Spinal cord (tissue), 10 donors: Measurements from ENCODE around the gene BPIFB3. TPM values are rescaled to one million over a fixed set of nuclear protein-coding genes. Genes with fewer than 3 reads are reported as not detected.
A peak's percentile ranks its signal among the peaks of the same experiment; 100 is the strongest.

Experiments
- DNase-seq, 6 donors: peaks; one replicate each; pipeline versions ENCODE4 v3.0.0 to v3.0.0-alpha.2; 2013 to 2015; ENCODE audit warnings: low spot score in 6 of 6, low read depth in 4 of 6
- H3K27ac ChIP-seq: one replicate; pipeline ENCODE4 v1.5.1; 2013; ENCODE audit warnings: low read depth, low read length, control low read depth
- H3K27me3 ChIP-seq: one replicate; pipeline ENCODE4 v1.6.1; 2013; ENCODE audit warnings: low read length; ENCODE audit not compliant: control insufficient read depth, insufficient read depth
- H3K36me3 ChIP-seq: one replicate; pipeline ENCODE4 v1.6.1; 2013; ENCODE audit warnings: low read length; ENCODE audit not compliant: control insufficient read depth, insufficient read depth
- H3K4me1 ChIP-seq: one replicate; pipeline ENCODE4 v1.6.1; 2013; ENCODE audit warnings: low read length; ENCODE audit not compliant: control insufficient read depth, insufficient read depth
- H3K4me3 ChIP-seq: one replicate; pipeline ENCODE4 v1.5.1; 2013; ENCODE audit warnings: low read depth, low read length, control low read depth
- H3K9me3 ChIP-seq: one replicate; pipeline ENCODE4 v1.6.1; 2013; ENCODE audit warnings: low read length; ENCODE audit not compliant: control insufficient read depth, insufficient read depth
- WGBS: methylation state at CpG from one replicate; pipeline ENCODE4 v1.1.5; 2013; ENCODE audit warnings: missing lambda C conversion rate; ENCODE audit not compliant: insufficient coverage; 5-methylcytosine and 5-hydroxymethylcytosine counted together
- polyA plus RNA-seq, 2 donors: library from polyadenylated mRNA; unstranded; fragments of 120-200 nt; gene quantifications; one replicate each; pipeline ENCODE4 v1.2.1, GENCODE V29; 2013; ENCODE audit not compliant: insufficient read length in 2 of 2
- total RNA-seq, 2 donors: library from RNA; depleted of rRNA in 1 of 2; stranded (reverse); fragments of 120-200 nt in 1 of 2; fragments of >200 nt in 1 of 2; gene quantifications; one replicate each; pipeline versions ENCODE4 v1.2.3 to v1.2.4, GENCODE V29; 2013 to 2014
- donor health status: healthy.

BPIFB3 gene
- total and polyA plus RNA-seq, 4 donors = 0.17 TPM; not detected in 3

- Histone ChIP-seq H3K27me3 (no peaks in the 10 kb centered on the region), H3K36me3 (no peaks in the 10 kb centered on the region), H3K4me1 (peaks cover 3% of the 10 kb centered on the region), H3K27ac (no peak overlapping the region), H3K4me3 (no peak overlapping the region), H3K9me3 (no peaks in the 10 kb centered on the region)
- WGBS = 57% methylated on average over 4 of the region's 6 CpGs
- peak in 1 of 6 donors; percentile 36 for DNase-seq
These were observed 28.8 kb downstream of the BPIFB3 start for GRCh38 chr20:33082546-33082945.

GRCh38 chr20:33083544-33084340 lies 30.0 kb downstream of the BPIFB3 start:
- Histone ChIP-seq H3K4me3 (no peak overlapping the region), H3K27me3 (no peaks in the 10 kb centered on the region), H3K9me3 (no peaks in the 10 kb centered on the region), H3K4me1 (peaks cover 3% of the 10 kb centered on the region), H3K36me3 (no peaks in the 10 kb centered on the region), H3K27ac (no peak overlapping the region)
- WGBS = 95% methylated on average over 13 of the region's 20 CpGs
- DNase-seq = no peak

GRCh38 chr20:33084722-33085121 lies 31.0 kb downstream of the BPIFB3 start:
- Histone ChIP-seq H3K4me1 (peaks cover 3% of the 10 kb centered on the region), H3K4me3 (no peak overlapping the region), H3K9me3 (no peaks in the 10 kb centered on the region), H3K27me3 (no peaks in the 10 kb centered on the region), H3K27ac (no peak overlapping the region), H3K36me3 (no peaks in the 10 kb centered on the region)
- 89% methylated on average over 13 of the region's 15 CpGs for WGBS
- DNase-seq = no peak

DNA sequence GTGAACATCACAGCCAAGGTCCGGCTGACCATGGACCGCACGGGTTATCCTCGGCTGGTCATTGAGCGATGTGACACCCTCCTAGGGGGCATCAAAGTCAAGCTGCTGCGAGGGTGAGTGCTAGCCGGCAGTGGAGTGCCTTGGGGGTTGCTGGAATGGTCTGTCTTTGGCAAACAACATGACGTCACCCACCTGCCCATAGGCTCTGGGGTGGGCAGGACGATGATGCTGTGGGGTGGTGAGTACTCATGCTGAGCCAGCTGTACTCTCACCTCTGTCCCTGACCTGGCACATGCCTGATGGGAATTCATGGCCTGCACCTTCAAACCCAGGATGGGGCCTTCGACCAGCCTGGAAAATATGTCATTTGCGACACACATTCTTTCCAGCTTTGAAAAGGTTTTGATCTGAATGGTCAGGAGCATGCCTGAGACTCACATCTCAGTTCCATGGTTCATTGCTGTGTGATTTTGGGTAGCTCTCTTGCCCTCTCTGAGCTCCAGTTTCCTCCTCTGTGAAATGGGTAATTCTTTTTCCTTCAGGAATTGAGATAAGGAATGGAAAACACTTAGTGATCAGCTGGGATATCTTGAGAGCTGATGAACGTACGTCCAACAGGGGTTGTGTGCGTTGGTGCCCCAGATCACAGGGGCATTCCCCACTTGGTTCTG lies 32.5 kb downstream of the BPIFB3 start:
- no peak overlapping the region for H3K27ac ChIP-seq
- DNase-seq = no peak
- no peaks in the 10 kb centered on the region for H3K9me3 ChIP-seq
- H3K4me1 ChIP-seq = peaks cover 3% of the 10 kb centered on the region
- WGBS = 88% methylated on average over 11 of the region's 14 CpGs
- H3K36me3 ChIP-seq = no peaks in the 10 kb centered on the region
- H3K27me3 ChIP-seq = no peaks in the 10 kb centered on the region
- no peak overlapping the region for H3K4me3 ChIP-seq

GRCh38 chr20:33091147-33091546 lies 37.4 kb downstream of the BPIFB3 start:
- H3K27me3 ChIP-seq = no peaks in the 10 kb centered on the region
- H3K4me3 ChIP-seq = no peak overlapping the region
- H3K27ac ChIP-seq = no peak overlapping the region
- WGBS = 83% methylated on average over 1 of the region's 3 CpGs
- H3K36me3 ChIP-seq = no peaks in the 10 kb centered on the region
- no peak for DNase-seq
- no peaks in the 10 kb centered on the region for H3K4me1 ChIP-seq
- H3K9me3 ChIP-seq = no peaks in the 10 kb centered on the region

- H3K27me3 ChIP-seq = no peaks in the 10 kb centered on the region
- no peak overlapping the region for H3K4me3 ChIP-seq
- peaks cover 3% of the 10 kb centered on the region for H3K4me1 ChIP-seq
- H3K9me3 ChIP-seq = no peaks in the 10 kb centered on the region
- H3K27ac ChIP-seq = no peak overlapping the region
- no peaks in the 10 kb centered on the region for H3K36me3 ChIP-seq
- no peak for DNase-seq
- WGBS = 87% methylated on average over 3 of the region's 3 CpGs
These were observed 38.0 kb downstream of the BPIFB3 start for GRCh38 chr20:33091693-33092092.

DNA sequence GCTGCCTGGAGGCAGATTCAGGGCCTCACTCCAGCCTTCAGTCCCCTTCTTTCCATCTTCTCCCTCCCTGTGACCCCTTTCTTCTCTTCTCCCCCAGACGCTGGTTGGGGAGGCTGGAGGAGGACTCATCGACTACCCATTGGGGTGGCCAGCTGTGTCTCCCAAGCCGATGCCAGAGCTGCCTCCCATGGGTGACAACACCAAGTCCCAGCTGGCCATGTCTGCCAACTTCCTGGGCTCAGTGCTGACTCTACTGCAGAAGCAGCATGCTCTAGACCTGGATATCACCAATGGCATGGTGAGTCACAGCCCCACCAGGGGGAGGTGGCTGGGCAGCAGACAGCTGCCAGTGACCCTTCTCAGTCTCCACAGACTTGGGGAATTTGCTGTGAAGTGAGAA lies 38.7 kb downstream of the BPIFB3 start:
- no peak for DNase-seq
- no peak overlapping the region for H3K4me3 ChIP-seq
- H3K36me3 ChIP-seq = no peaks in the 10 kb centered on the region
- H3K27ac ChIP-seq = no peak overlapping the region
- 94% methylated on average over 3 of the region's 3 CpGs for WGBS
- no peaks in the 10 kb centered on the region for H3K27me3 ChIP-seq
- H3K9me3 ChIP-seq = no peaks in the 10 kb centered on the region
- peaks cover 6% of the 10 kb centered on the region for H3K4me1 ChIP-seq

DNA sequence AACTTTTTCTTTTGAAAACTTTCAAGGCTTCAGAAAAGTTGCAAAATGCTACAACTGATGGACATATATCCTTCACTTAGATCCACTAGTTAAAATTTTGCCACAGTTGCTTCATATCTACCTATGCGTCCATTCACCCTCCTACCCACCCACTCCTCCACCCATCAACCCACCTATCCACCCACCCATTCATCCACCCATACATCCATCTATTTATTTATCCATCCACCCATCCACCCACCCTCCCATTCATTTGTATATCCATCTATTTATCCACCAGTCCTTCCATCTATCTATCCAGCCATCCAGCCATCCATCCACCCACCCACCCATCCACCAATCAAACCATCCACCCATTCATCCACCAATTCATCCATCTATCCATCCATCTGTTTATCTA lies 39.4 kb downstream of the BPIFB3 start:
- H3K4me1 ChIP-seq = peaks cover 6% of the 10 kb centered on the region
- DNase-seq = no peak
- no peaks in the 10 kb centered on the region for H3K36me3 ChIP-seq
- H3K27ac ChIP-seq = no peak overlapping the region
- H3K4me3 ChIP-seq = no peak overlapping the region
- H3K9me3 ChIP-seq = no peaks in the 10 kb centered on the region
- no peaks in the 10 kb centered on the region for H3K27me3 ChIP-seq
- WGBS = 88% methylated on average over 1 of the region's 1 CpG

- H3K27ac ChIP-seq = no peak overlapping the region
- no peak overlapping the region for H3K4me3 ChIP-seq
- 48% methylated on average over 1 of the region's 1 CpG for WGBS
- H3K4me1 ChIP-seq = peaks cover 6% of the 10 kb centered on the region
- no peak for DNase-seq
- no peaks in the 10 kb centered on the region for H3K27me3 ChIP-seq
- no peaks in the 10 kb centered on the region for H3K9me3 ChIP-seq
- no peaks in the 10 kb centered on the region for H3K36me3 ChIP-seq
These were observed 39.9 kb downstream of the BPIFB3 start for GRCh38 chr20:33093582-33093981.

DNA sequence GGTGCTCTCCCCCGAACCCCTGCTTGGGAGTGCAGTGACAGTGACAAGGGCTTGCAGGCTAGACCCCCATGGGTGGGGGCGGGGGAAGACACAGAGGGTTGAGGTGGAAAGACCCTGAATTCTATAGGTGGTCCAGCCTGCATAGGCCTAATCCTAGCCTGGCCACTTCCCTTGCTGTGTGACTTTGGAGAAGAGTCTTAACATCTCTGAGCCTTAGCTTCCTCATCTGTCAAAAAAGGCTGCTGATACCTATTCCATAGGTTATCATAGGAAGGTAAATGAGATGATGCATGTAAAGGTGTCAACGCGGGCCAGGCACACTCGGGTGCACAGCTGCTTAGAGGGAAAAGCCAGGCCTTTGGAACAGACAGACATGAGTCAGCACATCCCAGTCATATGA lies 41.5 kb downstream of the BPIFB3 start:
- H3K27ac ChIP-seq = no peak overlapping the region
- peaks cover 6% of the 10 kb centered on the region for H3K4me1 ChIP-seq
- H3K36me3 ChIP-seq = no peaks in the 10 kb centered on the region
- H3K27me3 ChIP-seq = no peaks in the 10 kb centered on the region
- DNase-seq = no peak
- H3K9me3 ChIP-seq = no peaks in the 10 kb centered on the region
- 75% methylated on average over 2 of the region's 5 CpGs for WGBS
- H3K4me3 ChIP-seq = no peak overlapping the region
